ENCODE data around the gene TXLNB.

The TXLNB gene

GRCh38 chr6:139291813-139292619 is at the start of gene TXLNB:
Gene TXLNB, minus strand, starts transcription at chr6:139291998. Its CDS starts 3,099 bp downstream, at chr6:139288899.
- no peak within 1 kb of the TSS for H3K4me3 ChIP-seq (ENCODE audit: low read depth, low read length)

- H3K4me3 ChIP-seq (ENCODE audit: low read depth, low read length) = no peak overlapping the region
These were observed 49.3 kb upstream of the TXLNB start for GRCh38 chr6:139341060-139341459.

- no peak overlapping the region for H3K4me3 ChIP-seq (ENCODE audit: low read depth, low read length)
These were observed 47.0 kb upstream of the TXLNB start for GRCh38 chr6:139338795-139339194.

- no peak overlapping the region for H3K4me3 ChIP-seq (ENCODE audit: low read depth, low read length)
These were observed 46.0 kb upstream of the TXLNB start for GRCh38 chr6:139337830-139338229.

GRCh38 chr6:139337001-139337400 is 45.2 kb upstream of the TXLNB start:
- H3K4me3 ChIP-seq (ENCODE audit: low read depth, low read length) = no peak overlapping the region

GRCh38 chr6:139336488-139336887 is 44.7 kb upstream of the TXLNB start:
- H3K4me3 ChIP-seq (ENCODE audit: low read depth, low read length) = no peak overlapping the region

- no peak overlapping the region for H3K4me3 ChIP-seq (ENCODE audit: low read depth, low read length)
These were observed 43.8 kb upstream of the TXLNB start for GRCh38 chr6:139335447-139336210.

GRCh38 chr6:139334806-139335446 is 43.1 kb upstream of the TXLNB start:
- H3K4me3 ChIP-seq (ENCODE audit: low read depth, low read length) = no peak overlapping the region

GRCh38 chr6:139330826-139331500 is 39.2 kb upstream of the TXLNB start:
- H3K4me3 ChIP-seq (ENCODE audit: low read depth, low read length) = no peak overlapping the region

- no peak overlapping the region for H3K4me3 ChIP-seq (ENCODE audit: low read depth, low read length)
These were observed 38.5 kb upstream of the TXLNB start for GRCh38 chr6:139330306-139330705.

- no peak overlapping the region for H3K4me3 ChIP-seq (ENCODE audit: low read depth, low read length)
These were observed 37.4 kb upstream of the TXLNB start for GRCh38 chr6:139329224-139329623.

GRCh38 chr6:139327038-139327437 is 35.2 kb upstream of the TXLNB start:
- no peak overlapping the region for H3K4me3 ChIP-seq (ENCODE audit: low read depth, low read length)

GRCh38 chr6:139325686-139326085 is 33.9 kb upstream of the TXLNB start:
- H3K4me3 ChIP-seq (ENCODE audit: low read depth, low read length) = no peak overlapping the region

GRCh38 chr6:139325125-139325524 is 33.3 kb upstream of the TXLNB start:
- no peak overlapping the region for H3K4me3 ChIP-seq (ENCODE audit: low read depth, low read length)

- no peak overlapping the region for H3K4me3 ChIP-seq (ENCODE audit: low read depth, low read length)
These were observed 32.4 kb upstream of the TXLNB start for GRCh38 chr6:139324301-139324555.

- no peak overlapping the region for H3K4me3 ChIP-seq (ENCODE audit: low read depth, low read length)
These were observed 31.9 kb upstream of the TXLNB start for GRCh38 chr6:139323511-139324300.

- H3K4me3 ChIP-seq (ENCODE audit: low read depth, low read length) = no peak overlapping the region
These were observed 28.3 kb upstream of the TXLNB start for GRCh38 chr6:139320081-139320480.

GRCh38 chr6:139316622-139317317 is 25.0 kb upstream of the TXLNB start:
- no peak overlapping the region for H3K4me3 ChIP-seq (ENCODE audit: low read depth, low read length)

GRCh38 chr6:139313784-139314545 is 22.2 kb upstream of the TXLNB start:
- no peak overlapping the region for H3K4me3 ChIP-seq (ENCODE audit: low read depth, low read length)
